ENCODE results near the gene WDR7. TPM values are rescaled to one million over a fixed set of nuclear protein-coding genes. Genes with fewer than 3 reads are reported as not detected.

The WDR7 gene
- polyA plus RNA-seq, 2 of the 4 experiments (the other 2 are of a cell fraction) = 4.2 to 7.0 TPM

GRCh38 chr18:56926734-56927133 lies 275.6 kb downstream of the WDR7 start:
- Histone ChIP-seq H3K27ac (no peak overlapping the region), H3K4me3 (no peak overlapping the region), H3K4me1 (no peaks in the 10 kb centered on the region), H3K9me3 (no peaks in the 10 kb centered on the region), H3K4me2 (no peak overlapping the region)
- no peak for FAIRE-seq
- ATAC-seq = no peak
- no peak for TF ChIP-seq ZSCAN20 (CRISPR knock-in tag; IDR thresholded peaks at IDR 0.05)
- TF ChIP-seq MAFK (IDR thresholded peaks at IDR 0.05; ENCODE audit: partially characterized antibody) = peak; percentile 25
- ChIA-PET POLR2A (no interaction called here), CTCF (interaction anchor here (0.6 to 1.3 kb wide), 2 partner anchors 9 to 16 kb away, joined by 3 read pairs; no protein-coding TSS in a partner anchor)
- DNase-seq (ENCODE audit: low read depth in 1 of 2, low spot score in 1 of 2) = no peak
- 88% methylated on average over 5 of the region's 5 CpGs for WGBS (ENCODE audit: missing lambda C conversion rate)

GRCh38 chr18:56927786-56928185 lies 276.6 kb downstream of the WDR7 start:
- no peak overlapping the region for H3K27ac ChIP-seq
- H3K4me1 ChIP-seq = no peaks in the 10 kb centered on the region
- no peak for FAIRE-seq
- ChIA-PET POLR2A (no interaction called here), CTCF (interaction anchor here (0.6 to 1.3 kb wide), 2 partner anchors 17 to 1606 kb away, joined by 3 to 4 read pairs; no protein-coding TSS in a partner anchor)
- no peak overlapping the region for H3K4me3 ChIP-seq
- 95% methylated on average over 3 of the region's 3 CpGs for WGBS (ENCODE audit: missing lambda C conversion rate)
- no peak for ATAC-seq
- H3K4me2 ChIP-seq = no peak overlapping the region
- no peaks in the 10 kb centered on the region for H3K9me3 ChIP-seq
- DNase-seq (ENCODE audit: low read depth in 1 of 2, low spot score in 1 of 2) = no peak
- no peak for TF ChIP-seq NPAS2 (CRISPR knock-in tag; IDR thresholded peaks at IDR 0.05; ENCODE audit: borderline replicate concordance)
- TF ChIP-seq HEYL (CRISPR knock-in tag; IDR thresholded peaks at IDR 0.05) = no peak
- TF ChIP-seq ZFP36 (IDR thresholded peaks at IDR 0.05; ENCODE audit: borderline replicate concordance, partially characterized antibody) = no peak
- no peak for TF ChIP-seq MAX (IDR thresholded peaks at IDR 0.05)
- TF ChIP-seq KDM1A (IDR thresholded peaks at IDR 0.05; ENCODE audit: low read depth) = no peak
- no peak for TF ChIP-seq CHD2 (IDR thresholded peaks at IDR 0.05; ENCODE audit: low read length, partially characterized antibody)
- TF ChIP-seq RFX5 (IDR thresholded peaks at IDR 0.05) = no peak
- TF ChIP-seq HDAC2 (IDR thresholded peaks at IDR 0.05) = no peak

GRCh38 chr18:56929886-56930285 lies 278.7 kb downstream of the WDR7 start:
- ChIA-PET CTCF (interaction anchor here (1.6 kb wide), 1 partner anchor 23 kb away, joined by 3 read pairs; no protein-coding TSS in a partner anchor), POLR2A (no interaction called here)
- no peak for TF ChIP-seq FOSB (CRISPR knock-in tag; IDR thresholded peaks at IDR 0.05)
- Histone ChIP-seq H3K4me2 (no peak overlapping the region), H3K4me3 (no peak overlapping the region), H3K27ac (no peak overlapping the region), H3K9me3 (no peaks in the 10 kb centered on the region), H3K4me1 (no peaks in the 10 kb centered on the region)
- WGBS (ENCODE audit: missing lambda C conversion rate) = 79% methylated on average over 5 of the region's 5 CpGs
- no peak for DNase-seq (ENCODE audit: low read depth in 1 of 2, low spot score in 1 of 2)
- FAIRE-seq = no peak
- ATAC-seq = no peak

- TF ChIP-seq JUN (IDR thresholded peaks at IDR 0.05) (no peak), RFX5 (IDR thresholded peaks at IDR 0.05) (no peak), MAFK (IDR thresholded peaks at IDR 0.05; ENCODE audit: partially characterized antibody) (no peak), CBX2 (IDR thresholded peaks at IDR 0.05; ENCODE audit: borderline replicate concordance, low read depth) (no peak), PHF8 (IDR thresholded peaks at IDR 0.05; ENCODE audit: borderline replicate concordance, low read depth) (no peak), FOSL2 (IDR thresholded peaks at IDR 0.05) (no peak), FOSL2 (CRISPR knock-in tag; IDR thresholded peaks at IDR 0.05) (no peak), RNF2 (IDR thresholded peaks at IDR 0.05; ENCODE audit: borderline replicate concordance, low read depth) (no peak), ZC3H11A (IDR thresholded peaks at IDR 0.05) (no peak), HDAC2 (IDR thresholded peaks at IDR 0.05) (no peak), HEYL (CRISPR knock-in tag; IDR thresholded peaks at IDR 0.05) (no peak), NPAS2 (CRISPR knock-in tag; IDR thresholded peaks at IDR 0.05; ENCODE audit: borderline replicate concordance) (no peak), ZNF302 (CRISPR knock-in tag; IDR thresholded peaks at IDR 0.05) (no peak), KDM5A (IDR thresholded peaks at IDR 0.05) (no peak), MAX (IDR thresholded peaks at IDR 0.05) (no peak), RARB (CRISPR knock-in tag; IDR thresholded peaks at IDR 0.05) (no peak), ESRRA (IDR thresholded peaks at IDR 0.05; ENCODE audit: borderline replicate concordance, low read length) (no peak), JUNB (IDR thresholded peaks at IDR 0.05) (no peak), NR3C1 (IDR thresholded peaks at IDR 0.05) (no peak), HES2 (IDR thresholded peaks at IDR 0.05) (no peak)
- Histone ChIP-seq H3K9me3 (no peaks in the 10 kb centered on the region), H3K27ac (no peak overlapping the region), H3K4me3 (no peak overlapping the region), H3K4me2 (no peak overlapping the region), H3K4me1 (no peaks in the 10 kb centered on the region)
- ChIA-PET POLR2A (no interaction called here), CTCF (no interaction called here)
- 44% methylated on average over 1 of the region's 2 CpGs for WGBS (ENCODE audit: missing lambda C conversion rate)
- DNase-seq (ENCODE audit: low read depth in 1 of 2, low spot score in 1 of 2) (no peak), FAIRE-seq (no peak), ATAC-seq (no peak)
Measured at GRCh38 chr18:56933472-56933871, 282.3 kb downstream of the WDR7 start.

All from A549 (cell line).